Adipose tissue (tissue), 3 donors: ENCODE measurements around the gene MYRIP. TPM values are rescaled to one million over a fixed set of nuclear protein-coding genes. Genes with fewer than 3 reads are reported as not detected.
"Not testable (repeated sequence)": the region's sequence is repeated elsewhere in the genome, so short reads cannot be mapped to it uniquely, and the experiment has no call there.

ENCODE experiments used
- H3K27ac ChIP-seq: one replicate; pipeline ENCODE4 v1.5.1; 2013; ENCODE audit warnings: low read depth, low read length
- WGBS, 3 donors: extraction: QIAGEN DNeasy Blood & Tissue Kit; methylation state at CpG; one replicate each; pipeline ENCODE4 v1.1.7; 2013; 5-methylcytosine and 5-hydroxymethylcytosine counted together
- polyA plus RNA-seq, 3 donors: library from polyadenylated mRNA; stranded (reverse); fragments of 200-250 nt; gene quantifications; one replicate each; pipeline ENCODE4 v1.2.3, GENCODE V29; 2013
- donor health status: healthy with polysubstance abuse.
- donor health status: Bipolar disorder and iron deficiency.
- donor health status: healthy.

Gene MYRIP
- polyA plus RNA-seq, 3 donors, result 1.1 to 3.1 (median 2.7) TPM

DNA sequence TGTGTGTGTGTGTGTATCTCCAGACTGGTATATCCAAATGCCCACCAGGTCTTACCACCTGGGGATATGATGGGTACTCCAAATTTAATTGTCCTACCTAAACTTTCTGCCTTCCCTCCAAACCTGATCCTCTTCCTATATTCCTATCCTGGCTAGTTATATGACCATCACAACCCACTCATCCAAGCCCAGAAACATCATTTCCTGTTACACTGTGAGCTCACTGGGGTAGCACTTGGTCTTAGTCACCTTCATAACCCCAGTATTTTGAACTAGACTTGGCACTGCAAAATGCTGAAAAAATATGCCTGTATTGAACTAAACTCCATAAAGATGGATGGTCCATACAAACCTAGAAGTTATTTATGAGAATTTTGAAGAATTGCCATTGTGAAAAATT, 321.3 kb downstream of the MYRIP start:
- no peak overlapping the region for H3K27ac ChIP-seq

DNA sequence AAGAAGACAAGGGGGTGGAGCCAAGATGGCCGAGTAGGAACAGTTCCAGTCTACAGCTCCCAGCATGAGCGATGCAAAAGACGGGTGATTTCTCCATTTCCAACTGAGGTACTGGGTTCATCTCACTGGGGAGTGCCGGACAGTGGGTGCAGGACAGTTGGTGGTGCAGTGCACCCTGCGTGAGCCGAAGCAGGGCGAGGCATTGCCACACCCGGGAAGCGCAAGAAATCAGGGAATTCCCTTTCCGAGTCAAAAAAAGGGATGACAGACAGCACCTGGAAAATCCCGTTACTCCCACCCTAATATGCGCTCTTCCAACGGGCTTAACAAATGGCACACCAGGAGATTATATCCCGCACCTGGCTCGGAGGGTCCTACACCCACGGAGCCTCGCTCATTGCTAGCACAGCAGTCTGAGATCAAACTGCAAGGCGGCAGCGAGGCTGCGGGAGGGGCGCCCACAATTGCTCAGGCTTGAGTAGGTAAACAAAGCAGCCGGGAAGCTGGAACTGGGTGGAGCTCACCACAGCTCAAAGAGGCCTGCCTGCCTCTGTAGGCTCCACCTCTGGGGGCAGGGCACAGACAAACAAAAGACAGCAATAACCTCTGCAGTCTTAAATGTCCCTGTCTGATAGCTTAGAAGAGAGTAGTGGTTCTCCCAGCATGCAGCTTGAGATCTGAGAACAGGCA, 324.6 kb downstream of the MYRIP start:
- H3K27ac ChIP-seq, result not testable (repeated sequence)
- WGBS, 3 donors, result 90 to 95% (median 95%) methylated on average over 21 to 22 of the region's 22 CpGs

DNA sequence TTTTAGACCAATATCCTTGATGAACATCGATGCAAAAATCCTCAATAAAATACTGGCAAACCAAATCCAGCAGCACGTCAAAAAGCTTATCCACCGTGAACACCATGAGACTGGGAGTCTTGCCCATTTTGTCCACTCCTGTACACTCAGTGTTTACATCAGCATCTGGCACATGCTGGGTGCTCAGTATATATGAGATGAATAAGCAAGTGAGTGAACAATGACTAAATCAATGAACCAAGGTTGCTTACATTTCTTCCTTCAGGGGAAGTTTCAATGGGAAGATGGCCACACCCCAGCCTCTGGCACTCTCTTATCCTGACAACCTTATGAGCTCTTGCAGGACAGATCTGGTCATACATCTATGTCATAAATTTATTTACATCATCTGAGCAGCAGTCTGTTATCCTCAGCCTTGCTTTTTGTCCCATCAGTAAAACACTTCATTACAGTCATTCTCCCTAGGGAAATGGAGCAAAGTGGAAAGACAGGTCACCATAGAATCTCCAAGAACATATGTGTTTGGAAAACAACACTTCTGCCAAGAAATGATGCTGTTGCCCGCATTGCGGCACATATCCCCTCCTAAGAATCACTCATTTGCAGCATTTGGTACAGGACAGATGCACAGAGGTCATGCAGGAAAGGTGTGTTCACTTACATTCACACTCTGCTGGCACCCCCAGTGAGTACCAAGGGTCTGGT, 328.3 kb downstream of the MYRIP start:
- H3K27ac ChIP-seq, result no peak overlapping the region
- WGBS, 3 donors, result 78 to 87% (median 85%) methylated on average over 5 of the region's 5 CpGs

DNA sequence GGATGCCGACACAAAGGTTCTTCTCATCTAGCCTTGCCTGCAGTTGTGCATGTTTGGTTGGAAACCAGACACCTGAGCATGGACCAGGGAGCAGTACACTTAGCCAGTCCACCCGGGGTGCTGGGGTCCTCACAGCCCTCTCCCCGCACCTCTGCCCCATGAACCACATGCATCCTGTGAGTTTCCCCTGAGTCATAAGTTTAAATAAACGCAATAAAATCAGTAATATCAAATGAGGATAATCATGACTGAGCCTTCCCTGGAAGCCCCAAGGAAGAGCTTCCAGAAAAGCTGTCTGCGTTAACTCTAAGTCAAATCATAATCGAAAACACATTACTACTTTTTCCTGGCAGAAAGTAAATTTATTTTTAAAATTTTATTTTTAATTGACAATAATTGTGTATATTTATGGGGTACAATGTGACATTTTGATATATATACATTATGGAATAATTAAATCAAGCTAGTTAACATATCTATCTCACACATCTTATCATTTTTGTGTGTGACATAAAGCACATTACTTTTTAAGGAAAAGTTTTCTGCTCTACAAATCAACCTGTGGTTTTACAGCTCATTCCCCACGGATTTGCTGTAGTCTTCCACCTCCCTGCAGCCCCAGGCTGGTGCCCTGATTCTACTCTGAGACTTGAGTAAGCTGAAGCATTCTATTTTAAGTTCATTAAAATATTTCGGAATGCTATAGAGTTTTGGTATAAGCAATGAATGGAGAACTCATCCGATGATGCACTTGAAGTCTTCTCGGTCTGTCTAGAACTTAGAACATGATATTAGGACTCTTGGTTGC, 334.1 kb downstream of the MYRIP start:
- WGBS, 3 donors, result 89 to 94% (median 91%) methylated on average over 10 of the region's 10 CpGs

DNA sequence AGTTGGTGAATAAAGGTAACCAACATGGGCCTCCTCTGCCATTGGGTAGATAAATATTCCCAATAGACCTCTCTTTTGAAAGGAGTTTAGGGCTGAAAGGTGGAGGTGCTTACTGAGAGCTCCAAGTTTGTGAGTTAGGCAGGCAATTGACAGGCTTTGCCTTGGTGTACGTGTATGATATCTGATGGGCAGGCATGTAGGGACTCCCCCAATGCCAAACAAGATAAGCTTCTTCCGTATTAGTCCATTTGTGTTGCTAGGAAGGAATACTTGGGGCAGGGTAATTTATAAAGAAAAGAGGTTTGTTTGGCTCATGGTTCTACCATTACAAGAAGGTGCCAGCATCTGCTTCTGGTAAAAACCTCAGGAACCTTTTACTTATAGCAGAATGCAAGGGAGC, 339.4 kb downstream of the MYRIP start:
- WGBS, 3 donors, result 31 to 84% (median 83%) methylated on average over 2 of the region's 2 CpGs
- H3K27ac ChIP-seq, result no peak overlapping the region

More for the DNA sequence above, 334.1 kb downstream of the MYRIP start:
- H3K27ac ChIP-seq, result no peak overlapping the region

DNA sequence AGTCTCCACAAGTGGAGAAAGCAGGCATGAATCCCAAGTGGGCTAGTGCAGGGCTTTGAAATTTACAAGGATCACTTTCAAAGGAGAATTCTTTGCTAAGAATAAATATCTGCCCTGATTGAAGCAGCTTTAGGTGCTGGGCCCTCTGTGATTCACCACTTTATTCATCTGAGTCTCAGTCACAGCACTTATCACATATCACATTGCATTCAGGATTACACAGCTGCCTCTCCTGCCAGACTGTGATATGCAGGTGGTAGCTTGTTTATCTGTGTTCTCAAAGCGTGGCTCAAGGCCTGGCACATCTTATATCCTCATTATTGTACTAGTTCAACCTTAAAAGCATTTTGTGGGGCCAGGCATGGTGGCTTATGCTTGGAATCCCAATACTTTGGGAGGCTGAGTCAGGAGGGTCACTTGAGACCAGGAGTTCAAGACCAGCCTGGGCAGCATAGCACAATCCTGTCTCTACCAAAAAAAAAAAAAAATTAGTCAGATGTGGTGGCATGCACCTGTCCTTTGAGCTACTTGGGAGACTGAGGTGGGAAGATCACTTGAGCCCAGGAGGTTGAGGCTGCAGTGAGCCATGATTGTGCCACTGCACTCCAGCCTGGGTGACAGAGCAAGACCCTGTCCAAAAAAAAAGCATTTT, 343.2 kb downstream of the MYRIP start:
- 32 to 70% (median 69%) methylated on average over 1 of the region's 1 CpG for WGBS, 3 donors
- H3K27ac ChIP-seq, result no peak overlapping the region

DNA sequence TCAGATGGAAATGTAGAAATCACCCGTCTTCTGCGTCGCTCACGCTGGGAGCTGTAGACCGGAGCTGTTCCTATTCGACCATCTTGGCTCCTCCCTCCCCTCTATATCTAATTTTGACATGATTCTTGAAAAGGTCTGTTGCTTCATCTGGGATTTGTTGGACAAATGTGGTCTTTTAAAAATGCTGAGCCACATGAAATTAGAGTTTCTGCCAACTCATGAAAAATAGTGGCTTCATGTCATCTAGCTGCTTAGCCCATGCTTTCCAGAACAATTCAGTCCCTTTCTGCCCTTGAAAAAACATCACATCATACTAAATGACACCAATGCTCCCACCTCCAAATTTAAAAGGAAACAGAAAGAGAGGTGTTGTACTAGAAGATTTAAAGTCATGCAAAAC, 351.5 kb downstream of the MYRIP start:
- 92 to 98% (median 93%) methylated on average over 6 of the region's 6 CpGs for WGBS, 3 donors
- no peak overlapping the region for H3K27ac ChIP-seq

DNA sequence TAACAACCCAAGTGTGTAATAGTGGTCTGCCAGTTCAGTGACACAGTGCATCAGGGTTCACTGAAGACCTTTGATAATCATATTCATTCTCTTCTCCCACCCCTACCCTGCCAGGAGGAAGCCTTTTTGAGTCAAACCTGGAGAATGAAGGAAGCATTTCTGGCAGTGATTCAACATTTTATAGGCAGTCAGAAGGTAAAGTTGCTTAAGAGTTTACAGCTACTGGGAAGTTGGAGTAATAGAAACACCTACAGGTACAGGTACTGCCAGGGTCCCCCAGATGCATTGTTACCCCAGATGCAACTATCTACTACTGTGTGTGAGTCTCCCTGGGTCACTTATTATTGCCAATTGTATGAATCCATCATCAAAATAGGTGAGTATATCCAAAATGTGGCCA, 353.2 kb downstream of the MYRIP start:
- H3K27ac ChIP-seq, result no peak overlapping the region

DNA sequence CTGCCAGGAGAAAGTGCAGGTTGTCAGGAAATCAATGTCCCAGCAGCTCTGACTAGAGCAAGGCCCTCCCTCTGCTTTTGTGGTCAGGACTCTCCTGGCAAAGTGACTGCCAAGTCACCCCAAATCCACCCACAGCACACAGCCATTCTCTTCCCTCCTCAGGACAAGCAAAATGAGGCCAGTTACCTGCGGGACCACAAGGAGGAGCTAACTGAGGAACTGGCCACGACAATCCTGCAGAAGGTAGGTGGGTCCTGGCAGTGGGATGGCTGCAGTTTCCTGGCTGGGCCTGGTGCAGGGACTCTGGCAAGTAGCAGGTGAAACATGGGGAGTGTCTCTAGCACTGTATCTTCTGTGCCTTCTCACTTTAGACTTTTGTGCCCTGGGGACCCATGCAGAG, 357.6 kb downstream of the MYRIP start:
- 53 to 75% (median 66%) methylated on average over 2 of the region's 2 CpGs for WGBS, 3 donors
- no peak overlapping the region for H3K27ac ChIP-seq

DNA sequence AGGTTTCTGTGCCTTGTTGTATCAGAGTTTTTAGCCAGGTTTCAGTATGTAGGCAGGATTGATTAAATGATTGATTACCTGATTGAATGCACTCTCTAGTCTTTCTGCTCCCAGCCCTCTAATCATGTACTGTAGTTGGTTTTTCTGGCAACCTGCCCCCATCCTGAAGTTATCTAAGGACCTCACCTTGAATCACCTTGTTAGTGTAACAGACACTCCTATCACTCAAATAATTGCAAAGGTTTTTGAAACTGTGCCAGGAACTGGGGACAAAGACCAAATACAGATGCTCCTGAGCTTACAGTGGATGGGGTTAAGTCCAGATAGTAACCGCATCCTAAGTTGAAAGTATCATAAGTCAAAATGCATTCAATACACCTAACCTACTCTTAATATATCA, 358.5 kb downstream of the MYRIP start:
- H3K27ac ChIP-seq, result no peak overlapping the region
- 91 to 95% (median 93%) methylated on average over 1 of the region's 1 CpG for WGBS, 3 donors

DNA sequence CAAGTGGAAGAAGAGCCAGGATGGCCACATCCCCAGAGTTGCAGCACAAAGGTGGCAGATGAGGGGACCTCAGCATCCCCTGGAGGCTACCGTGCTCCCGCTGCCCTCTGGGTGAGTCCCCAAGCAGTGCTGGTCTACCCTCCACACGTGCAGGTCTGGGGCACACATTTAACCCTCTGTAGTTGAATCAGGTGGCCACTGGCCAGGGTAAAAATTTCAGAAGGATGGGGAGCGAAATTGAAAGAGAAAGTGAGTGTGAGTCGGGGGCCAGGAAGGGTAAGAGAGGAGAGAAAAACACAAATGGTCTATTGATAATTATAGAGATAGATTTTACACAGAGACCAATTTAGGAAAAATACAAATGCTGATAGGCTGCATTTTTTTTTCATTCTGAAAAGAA, 360.6 kb downstream of the MYRIP start:
- H3K27ac ChIP-seq, result no peak overlapping the region
- WGBS, 3 donors, result 80 to 86% (median 85%) methylated on average over 5 of the region's 5 CpGs

DNA sequence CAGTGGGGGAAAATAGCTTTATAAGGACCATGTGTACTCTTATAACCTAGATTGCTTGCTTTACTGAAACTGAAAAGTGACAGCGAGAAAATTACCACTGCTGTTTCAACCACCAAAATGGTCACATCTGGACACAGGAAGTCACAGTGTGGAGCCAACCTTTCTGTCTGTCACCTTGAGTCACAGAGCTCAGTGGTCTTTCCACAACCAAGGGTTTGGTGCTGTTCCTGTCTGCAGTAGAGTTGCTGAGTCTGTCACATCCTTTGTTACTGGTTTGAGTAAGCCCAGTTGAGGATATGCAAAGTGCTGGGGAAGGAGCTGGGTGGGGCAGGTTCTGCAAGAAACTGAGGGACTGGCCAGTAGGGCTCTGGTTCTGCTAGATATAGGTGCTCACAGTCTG, 361.0 kb downstream of the MYRIP start:
- WGBS, 3 donors, result 93 to 100% (median 95%) methylated on average over 1 of the region's 1 CpG
- H3K27ac ChIP-seq, result no peak overlapping the region

DNA sequence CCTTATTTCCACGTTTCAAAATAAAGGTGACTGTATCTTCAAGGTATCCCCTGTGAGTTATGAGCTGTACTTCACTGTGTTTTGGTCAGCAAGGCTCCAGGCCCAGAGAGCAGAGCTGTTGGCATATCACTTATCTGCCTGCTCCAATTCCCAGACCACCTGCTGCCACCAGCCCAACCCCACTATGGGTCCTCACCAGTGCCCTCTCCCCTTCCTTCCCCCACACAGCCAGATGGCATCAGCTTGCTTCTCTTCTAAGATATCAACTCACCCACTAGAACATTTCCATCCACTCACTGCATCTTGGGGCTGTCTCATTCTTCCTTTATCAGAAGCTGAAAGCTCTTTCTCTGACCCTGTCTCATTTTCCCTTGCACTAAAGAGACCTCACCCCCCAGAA, 363.2 kb downstream of the MYRIP start:
- WGBS, 3 donors, result 82 to 94% (median 82%) methylated on average over 1 of the region's 1 CpG
- H3K27ac ChIP-seq, result no peak overlapping the region

DNA sequence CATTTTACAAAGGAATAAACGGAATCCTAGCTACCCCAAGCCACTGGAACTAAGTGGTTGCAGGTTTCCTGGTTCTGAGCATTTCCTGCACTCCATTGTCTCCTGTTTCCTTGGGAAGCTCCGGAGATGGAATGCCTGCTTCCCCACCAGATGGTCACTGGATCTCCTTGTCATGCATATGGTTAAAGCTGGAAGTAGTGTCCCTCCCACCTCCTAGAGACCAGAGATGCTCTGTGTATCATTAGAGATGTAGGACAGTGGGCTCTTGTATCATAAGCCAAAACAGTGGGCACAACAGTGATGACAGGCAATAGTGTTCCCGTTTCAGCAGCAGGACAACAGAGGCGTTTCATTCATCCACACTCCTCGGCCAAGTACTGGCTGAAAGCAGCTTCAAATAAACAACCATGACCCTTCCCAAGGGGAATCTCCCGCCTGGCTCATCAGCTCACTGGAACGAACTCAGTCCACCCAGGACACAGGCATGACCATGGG, 363.9 kb downstream of the MYRIP start:
- no peak overlapping the region for H3K27ac ChIP-seq
- WGBS, 3 donors, result 44 to 71% (median 56%) methylated on average over 7 of the region's 7 CpGs

DNA sequence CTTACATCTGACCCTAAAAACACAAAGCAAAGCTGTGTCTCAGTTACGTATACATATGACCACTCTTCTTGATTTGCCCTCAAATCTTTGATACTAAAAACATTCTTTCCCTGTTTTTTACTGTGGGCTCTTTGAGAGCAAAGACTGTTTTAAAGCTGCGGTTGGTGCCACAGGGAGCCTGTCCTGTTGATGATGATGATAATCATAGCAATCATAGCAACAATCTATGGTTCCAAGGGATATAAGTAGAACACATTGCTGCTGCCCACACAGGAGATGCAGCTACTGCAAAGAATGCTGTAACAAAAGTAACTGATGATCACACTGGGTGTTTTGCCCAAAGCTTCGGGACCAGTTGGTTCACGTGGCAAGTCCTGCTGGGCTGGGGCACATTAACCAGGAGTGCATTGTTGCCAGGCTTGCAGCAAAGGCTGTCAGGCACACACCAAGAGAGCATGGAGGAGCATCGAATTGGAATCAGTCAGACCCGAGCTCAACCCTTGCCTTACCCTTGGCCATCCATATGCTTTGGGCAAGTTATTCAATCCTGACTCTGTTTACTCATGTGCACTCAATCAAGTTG, 368.7 kb downstream of the MYRIP start:
- WGBS, 3 donors, result 82 to 92% (median 90%) methylated on average over 6 of the region's 6 CpGs
- H3K27ac ChIP-seq, result no peak overlapping the region

DNA sequence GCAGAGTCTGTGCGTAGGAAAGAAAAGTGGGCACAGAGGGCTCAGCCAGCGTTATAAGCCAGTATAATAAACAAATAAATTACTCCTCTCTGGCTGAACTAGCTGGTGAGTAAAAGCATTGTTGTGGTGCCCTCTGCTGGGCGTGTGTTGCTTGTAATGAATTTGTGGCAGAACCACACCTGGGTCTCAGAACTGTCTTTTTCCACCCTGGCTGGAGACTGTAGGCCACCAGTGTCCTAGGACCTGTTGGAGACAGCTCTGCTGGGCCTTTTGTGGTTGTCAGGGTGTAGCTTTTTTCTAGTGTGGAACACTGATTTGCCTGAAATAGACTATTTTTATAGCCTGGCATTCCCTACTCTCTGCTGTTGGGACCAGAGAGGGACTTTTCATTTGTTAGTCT, 369.6 kb downstream of the MYRIP start:
- no peak overlapping the region for H3K27ac ChIP-seq
- 13 to 18% (median 17%) methylated on average over 3 of the region's 3 CpGs for WGBS, 3 donors

DNA sequence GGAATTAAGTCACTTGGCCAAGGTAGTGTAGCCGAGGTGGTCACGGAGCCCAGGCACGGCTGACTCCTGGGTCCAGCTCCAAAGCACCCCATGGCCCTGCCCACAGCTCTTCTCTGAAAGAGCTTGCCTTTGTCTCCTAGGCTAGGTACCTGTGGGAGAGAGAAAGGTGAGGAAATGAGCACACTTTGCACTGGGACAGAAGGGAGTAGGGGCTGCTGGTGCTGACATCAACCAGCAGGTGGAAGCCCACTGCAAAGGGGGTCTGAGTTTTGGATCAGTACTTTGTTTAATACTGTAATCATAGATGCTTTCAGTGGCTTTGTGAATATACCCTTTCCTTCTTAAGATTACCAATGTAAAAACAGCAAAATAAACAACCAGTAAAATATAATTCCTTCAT, 371.8 kb downstream of the MYRIP start:
- H3K27ac ChIP-seq, result no peak overlapping the region
- 90 to 95% (median 94%) methylated on average over 3 of the region's 3 CpGs for WGBS, 3 donors

DNA sequence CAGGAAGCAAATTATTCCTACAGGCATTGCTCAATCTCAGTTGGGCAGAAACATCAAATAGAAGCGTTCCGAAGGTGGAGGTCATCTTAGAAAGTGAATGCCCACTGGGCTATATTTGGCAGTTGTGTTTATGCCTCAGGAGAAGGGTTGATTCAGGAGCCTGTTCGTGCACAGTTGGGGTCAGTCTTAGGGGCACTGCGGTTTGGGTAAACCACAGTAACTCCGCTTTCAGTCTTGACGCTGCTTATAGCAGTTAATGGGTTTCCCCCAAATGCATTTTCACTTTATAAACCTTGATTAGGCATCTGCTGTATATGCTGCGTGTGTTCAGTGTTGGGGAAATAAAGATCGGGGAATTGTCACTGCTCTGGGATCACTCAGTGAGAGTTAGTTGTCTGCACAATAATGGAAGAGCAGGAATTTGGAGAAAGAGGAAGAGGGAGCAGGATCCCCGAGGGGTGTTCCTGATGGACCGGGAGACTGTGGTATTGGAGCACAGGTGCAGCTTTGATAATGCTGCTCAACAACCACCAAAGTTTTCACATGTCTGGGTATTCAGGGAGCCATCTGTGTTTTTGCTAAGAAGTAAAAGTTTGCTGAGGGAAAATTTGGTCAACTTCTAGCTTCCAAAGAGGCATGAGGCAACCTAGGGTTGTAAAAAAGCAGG, 375.8 kb downstream of the MYRIP start:
- 60 to 85% (median 65%) methylated on average over 10 of the region's 10 CpGs for WGBS, 3 donors
- no peak overlapping the region for H3K27ac ChIP-seq
